Activated T-helper 1 cell treated with Interleukin-2 at 50 U/mL for 16 hours (primary cell): Measurements from ENCODE around the gene PLS1.

Experiments used
- DNase-seq: peaks from one replicate; pipeline ENCODE4 v3.0.0-alpha.2; 2020; ENCODE audit warnings: low read depth

PLS1 gene

DNA sequence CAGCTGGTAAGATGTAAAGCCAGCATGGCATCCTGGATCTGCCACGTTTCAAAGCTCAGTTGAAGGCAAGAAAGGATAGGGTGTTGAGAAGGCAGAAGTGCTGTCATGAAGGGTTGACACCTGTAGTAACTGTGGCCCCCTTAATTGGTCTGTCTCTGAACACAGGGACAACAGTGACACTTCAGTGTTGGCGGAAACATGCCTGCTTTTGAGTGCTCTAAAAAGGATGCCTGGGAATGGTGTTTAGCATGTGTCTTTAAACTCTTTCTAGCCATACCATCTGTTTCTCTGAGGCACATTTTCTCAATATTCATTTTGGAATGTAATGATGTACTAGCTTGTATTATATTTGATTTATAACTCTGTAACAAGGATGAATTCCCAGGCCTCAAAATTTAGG, 42.1 kb downstream of the PLS1 start:
- no peak for DNase-seq

DNA sequence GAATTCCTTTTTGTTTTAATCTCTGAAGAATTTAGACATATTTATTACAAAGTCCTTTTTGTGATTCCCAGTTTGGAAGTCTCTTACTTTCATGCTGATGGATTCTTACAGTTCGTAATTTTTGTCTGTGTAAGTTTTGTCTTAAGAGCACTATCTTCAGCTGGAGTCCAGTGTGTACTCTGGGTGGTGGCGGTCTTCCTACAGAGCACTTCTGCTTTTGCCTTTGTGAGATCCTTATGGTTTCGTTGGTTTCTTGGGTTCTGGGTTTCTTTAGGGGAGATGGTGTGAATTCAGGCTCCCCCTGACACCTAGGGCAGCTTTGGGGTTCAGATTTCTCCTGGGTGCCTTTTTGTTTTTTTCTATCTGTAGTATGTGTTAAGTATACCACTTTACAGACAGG, 45.3 kb downstream of the PLS1 start:
- DNase-seq = no peak

GRCh38 chr3:142642956-142643355, 46.8 kb downstream of the PLS1 start:
- no peak for DNase-seq

DNA sequence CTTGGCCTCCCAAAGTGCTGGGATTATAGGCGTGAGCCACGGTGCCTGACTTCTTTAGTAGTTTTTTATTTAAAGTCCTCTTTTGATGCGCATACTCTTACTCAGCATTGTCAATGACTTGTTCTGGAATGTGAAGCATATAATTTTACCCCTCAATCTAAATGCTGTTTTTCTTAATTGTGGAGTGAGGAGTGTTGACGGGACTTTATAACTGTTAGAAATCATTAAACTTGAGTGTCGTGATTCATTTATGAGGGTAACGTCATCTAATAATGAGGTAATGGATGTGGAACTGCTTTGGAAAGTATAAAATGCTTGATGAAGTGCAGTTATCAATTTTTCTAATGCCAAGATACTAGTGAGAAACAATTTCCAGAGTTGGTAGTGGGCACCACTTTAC, 48.3 kb downstream of the PLS1 start:
- DNase-seq = no peak

DNA sequence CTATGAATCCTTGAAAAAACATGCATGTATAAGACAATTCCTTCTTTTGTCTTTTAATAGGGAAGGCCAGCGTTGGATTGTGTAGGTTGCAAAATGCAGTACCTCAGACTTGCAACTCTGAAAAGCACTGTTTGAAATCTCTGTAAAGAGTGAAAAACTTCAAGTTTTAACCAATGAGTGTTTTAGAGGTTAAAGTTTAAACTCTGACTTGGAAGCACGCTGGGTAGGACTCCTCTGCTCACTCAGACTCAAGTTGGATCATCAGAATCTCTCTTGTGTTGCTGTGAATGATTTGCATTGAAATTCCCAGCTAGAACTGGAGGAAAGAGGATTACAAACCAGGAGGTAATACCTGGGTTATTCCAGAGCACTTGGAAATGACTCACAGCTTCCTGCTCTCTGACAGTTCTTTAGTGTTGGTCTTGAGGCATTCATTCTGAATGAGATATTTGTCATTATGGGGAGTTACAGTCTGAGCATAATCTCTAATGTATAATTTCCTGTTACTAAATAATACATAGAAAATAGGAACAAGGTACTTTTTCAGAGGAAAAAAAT, 49.1 kb downstream of the PLS1 start:
- no peak for DNase-seq

DNA sequence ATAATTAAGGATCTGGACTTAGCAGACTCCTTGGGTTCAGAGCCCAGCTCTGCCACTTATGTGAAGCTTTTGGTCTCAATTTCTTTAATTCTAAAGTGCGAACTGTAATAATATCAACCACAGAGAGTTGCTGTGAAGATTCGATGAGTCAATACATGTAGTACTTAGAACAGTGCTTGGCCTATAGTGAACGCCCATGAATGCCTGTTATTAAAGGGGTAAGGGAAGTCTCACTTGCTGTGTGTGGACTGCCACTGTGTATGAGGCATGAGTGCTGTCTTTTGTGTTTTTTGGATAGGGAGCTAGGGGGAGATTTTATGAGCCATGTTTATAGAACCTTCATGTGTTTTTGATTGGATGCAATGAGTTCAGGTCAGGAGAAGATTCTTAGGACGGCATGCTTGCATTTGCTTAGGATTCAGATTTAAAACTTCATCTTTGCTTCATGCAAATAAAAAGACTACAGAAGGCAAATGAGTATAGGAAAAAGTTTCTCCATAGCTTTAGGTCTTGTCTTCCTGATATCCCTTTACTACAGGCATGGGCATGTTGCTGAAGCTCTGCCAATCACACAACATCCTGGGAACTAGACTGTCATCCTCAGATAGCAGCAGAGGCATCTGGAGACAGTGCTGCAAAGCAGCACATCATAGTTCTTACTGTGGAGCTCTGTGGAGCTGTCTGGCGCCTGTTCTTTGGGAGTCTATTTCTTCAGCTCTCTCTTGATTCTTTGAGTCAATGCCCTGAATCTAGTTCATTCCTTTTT, 50.0 kb downstream of the PLS1 start:
- DNase-seq = no peak

- no peak for DNase-seq
Observed at GRCh38 chr3:142647856-142648255, 51.7 kb downstream of the PLS1 start.

DNA sequence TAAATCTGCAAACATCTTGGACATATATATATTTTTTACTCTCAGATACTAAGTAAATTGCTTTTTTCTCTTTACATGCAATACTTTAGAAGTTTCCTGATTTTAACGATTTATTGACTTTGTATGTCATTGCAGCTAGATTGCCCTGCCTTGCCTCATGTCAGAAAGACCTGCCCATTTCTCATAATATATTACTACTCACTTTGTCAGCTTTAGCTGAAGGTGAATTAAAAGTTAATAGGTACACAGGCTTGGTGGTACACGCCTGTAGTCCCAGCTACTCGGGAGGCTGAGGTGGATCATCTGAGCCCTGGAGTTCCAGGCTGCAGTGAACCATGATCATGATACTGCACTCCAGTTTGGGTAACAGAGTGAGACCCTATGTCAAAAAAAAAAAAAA, 52.8 kb downstream of the PLS1 start:
- DNase-seq = no peak

GRCh38 chr3:142650001-142650693, 54.0 kb downstream of the PLS1 start:
- DNase-seq = no peak

GRCh38 chr3:142651711-142652110, 55.5 kb downstream of the PLS1 start:
- no peak for DNase-seq

DNA sequence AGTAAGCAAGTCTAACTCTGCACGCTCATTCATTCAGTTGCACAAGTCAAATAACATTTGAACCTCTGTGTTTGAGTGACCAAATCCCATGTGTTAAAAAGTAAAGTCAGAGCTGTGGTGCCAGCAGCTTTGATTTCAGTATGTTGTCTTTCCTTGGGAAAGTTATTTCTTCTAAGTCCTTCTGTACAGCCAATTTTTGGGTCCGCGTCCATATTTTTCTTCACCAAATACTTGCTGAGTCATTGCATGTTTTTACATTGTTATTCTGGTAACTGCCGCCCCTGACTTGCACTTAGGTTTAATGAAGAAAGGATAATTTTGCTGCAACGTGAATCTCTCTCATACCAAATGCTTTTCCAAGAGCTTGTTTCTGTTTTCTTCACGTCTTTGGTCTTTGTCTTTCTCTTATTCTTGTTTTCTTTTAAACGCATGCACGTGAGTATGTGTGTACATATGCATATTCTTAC, 56.7 kb downstream of the PLS1 start:
- no peak for DNase-seq

GRCh38 chr3:142656575-142656974, 60.4 kb downstream of the PLS1 start:
- DNase-seq = no peak

GRCh38 chr3:142657033-142657432, 60.8 kb downstream of the PLS1 start:
- DNase-seq = no peak

GRCh38 chr3:142660383-142660782, 64.2 kb downstream of the PLS1 start:
- no peak for DNase-seq

DNA sequence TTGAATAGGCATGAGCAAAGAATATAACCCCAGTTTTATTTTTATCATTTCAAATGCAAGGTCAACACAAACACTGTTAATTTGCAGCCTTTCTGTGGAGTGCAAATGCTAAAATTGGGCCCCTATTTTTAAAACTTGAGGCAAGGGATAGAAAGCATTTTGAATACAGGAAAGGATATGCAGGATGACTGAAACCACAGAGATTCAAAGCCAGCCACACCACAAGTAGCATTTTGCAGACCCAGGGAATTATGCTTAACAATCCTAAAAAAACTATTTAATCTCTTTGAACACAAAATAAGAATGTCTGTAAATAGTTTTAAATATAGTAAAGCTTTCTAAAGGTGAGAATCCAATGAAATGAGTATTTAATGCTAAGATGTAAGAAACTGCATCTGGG, 64.7 kb downstream of the PLS1 start:
- no peak for DNase-seq

- no peak for DNase-seq
Observed at GRCh38 chr3:142663865-142664264, 67.7 kb downstream of the PLS1 start.

GRCh38 chr3:142664311-142664710, 68.1 kb downstream of the PLS1 start:
- no peak for DNase-seq

- DNase-seq = no peak
Observed at GRCh38 chr3:142664819-142665218, 68.6 kb downstream of the PLS1 start.

- DNase-seq = no peak
Observed at GRCh38 chr3:142670120-142670519, 73.9 kb downstream of the PLS1 start.

- DNase-seq = no peak
Observed at GRCh38 chr3:142676151-142676550, 80.0 kb downstream of the PLS1 start.

DNA sequence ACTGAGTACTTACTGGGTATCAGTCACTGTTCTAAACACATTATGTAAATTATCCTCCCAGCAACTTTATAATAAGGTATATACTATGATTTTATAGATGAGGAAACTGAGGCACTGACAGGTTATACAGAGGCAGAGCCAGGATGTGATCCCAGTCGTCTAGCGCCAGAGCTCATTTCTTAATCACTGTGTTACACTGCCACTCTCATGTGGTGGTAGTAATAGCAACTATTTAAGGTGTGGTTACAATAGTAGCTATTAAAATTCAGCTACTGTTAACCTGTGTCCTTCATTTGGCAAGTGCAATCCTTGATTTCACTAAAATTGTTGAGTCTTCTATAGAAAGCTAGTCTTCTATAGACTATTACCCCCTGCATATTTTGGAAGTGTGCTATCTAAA, 84.5 kb downstream of the PLS1 start:
- no peak for DNase-seq

GRCh38 chr3:142690613-142691012, 94.4 kb downstream of the PLS1 start:
- DNase-seq = no peak

- no peak for DNase-seq
Observed at GRCh38 chr3:142691527-142691926, 95.3 kb downstream of the PLS1 start.
